Activated CD4-positive, alpha-beta T cell treated with anti-CD3 and anti-CD28 coated beads, Interleukin-10, Interleukin-2, amounts not matched to agents 100 ng/mL and 50 ng/mL, durations not matched to agents 16 hours and 8 hours (primary cell): ENCODE measurements around the gene HOXA3.

ENCODE experiments used
- DNase-seq: peaks from one replicate; pipeline ENCODE4 v3.0.0-alpha.2; 2020

HOXA3 gene

GRCh38 chr7:27151931-27152815 is at the start of gene HOXA3:
Gene HOXA3 (minus strand): TSS chr7:27152583. CDS start chr7:27110640, 41,943 bp downstream.
- no peak for DNase-seq

- DNase-seq: no peak
Measured at GRCh38 chr7:27201580-27202017, 49.2 kb upstream of the HOXA3 start.

- DNase-seq: no peak
Measured at GRCh38 chr7:27200761-27201579, 48.6 kb upstream of the HOXA3 start.

GRCh38 chr7:27199849-27200760 is 47.7 kb upstream of the HOXA3 start, which contains the start of gene HOXA13:
Gene HOXA13 (minus strand): TSS chr7:27200091. CDS start chr7:27200077, 14 bp downstream.
- no peak for DNase-seq

- DNase-seq: no peak
Measured at GRCh38 chr7:27198871-27199801, 46.8 kb upstream of the HOXA3 start.

- no peak for DNase-seq
Measured at GRCh38 chr7:27198138-27198841, 45.9 kb upstream of the HOXA3 start.

- no peak for DNase-seq
Measured at GRCh38 chr7:27197137-27198042, 45.0 kb upstream of the HOXA3 start.

GRCh38 chr7:27196287-27196767 is 43.9 kb upstream of the HOXA3 start:
- peak; percentile 77 for DNase-seq

GRCh38 chr7:27194686-27195379 is 42.5 kb upstream of the HOXA3 start:
- DNase-seq: no peak

GRCh38 chr7:27194002-27194352 is 41.6 kb upstream of the HOXA3 start:
- no peak for DNase-seq

- no peak for DNase-seq
Measured at GRCh38 chr7:27193335-27194001, 41.1 kb upstream of the HOXA3 start.

GRCh38 chr7:27192546-27193334 is 40.4 kb upstream of the HOXA3 start:
- DNase-seq: no peak

- no peak for DNase-seq
Measured at GRCh38 chr7:27191833-27192545, 39.6 kb upstream of the HOXA3 start.

GRCh38 chr7:27191161-27191731 is 38.9 kb upstream of the HOXA3 start:
- no peak for DNase-seq

GRCh38 chr7:27189997-27190748 is 37.8 kb upstream of the HOXA3 start:
- no peak for DNase-seq
